GM21717 (cell line): Measurements from ENCODE around the gene CALN1.
"Not testable (repeated sequence)": the region's sequence is repeated elsewhere in the genome, so short reads cannot be mapped to it uniquely, and the experiment has no call there.

Experiments used
- ATAC-seq: cut with Tn5 transposase; IDR thresholded peaks from one replicate; pipeline ENCODE4 v1.9.1; 2021; ENCODE audit warnings: mild to moderate bottlenecking, moderate library complexity; ENCODE audit not compliant: unreplicated experiment

CALN1 gene

GRCh38 chr7:72412121-72412618 lies at the start of gene CALN1:
Gene CALN1, minus strand, starts transcription at chr7:72412338.
- ATAC-seq = not testable (repeated sequence)

- ATAC-seq = no peak
Measured at GRCh38 chr7:72453471-72453870, 41.3 kb upstream of the CALN1 start.

GRCh38 chr7:72447465-72448204 lies 35.5 kb upstream of the CALN1 start:
- ATAC-seq = no peak

GRCh38 chr7:72446591-72447462 lies 34.7 kb upstream of the CALN1 start:
- no peak for ATAC-seq

GRCh38 chr7:72446131-72446530 lies 34.0 kb upstream of the CALN1 start:
- ATAC-seq = no peak

- ATAC-seq = no peak
Measured at GRCh38 chr7:72445580-72445979, 33.4 kb upstream of the CALN1 start.

DNA sequence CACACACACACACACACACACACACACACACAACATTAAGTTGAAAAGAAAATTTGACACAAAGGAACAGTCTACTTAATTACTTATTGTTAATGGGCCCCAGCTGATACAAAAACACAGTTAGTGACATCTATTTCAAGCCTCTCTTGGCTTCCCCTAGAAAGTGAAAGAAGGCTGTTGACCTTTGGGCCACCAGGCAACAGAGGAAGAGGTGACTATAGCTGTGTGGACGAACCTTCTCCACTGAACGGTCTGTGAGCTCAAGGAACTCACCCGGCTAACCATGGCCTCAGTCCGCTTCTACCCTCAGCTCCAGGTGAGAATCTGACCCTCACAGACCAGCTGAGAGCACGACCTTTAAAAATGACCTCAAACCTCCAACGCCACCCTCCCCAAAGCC lies 32.9 kb upstream of the CALN1 start:
- no peak for ATAC-seq

GRCh38 chr7:72444026-72444776 lies 32.1 kb upstream of the CALN1 start:
- no peak for ATAC-seq

DNA sequence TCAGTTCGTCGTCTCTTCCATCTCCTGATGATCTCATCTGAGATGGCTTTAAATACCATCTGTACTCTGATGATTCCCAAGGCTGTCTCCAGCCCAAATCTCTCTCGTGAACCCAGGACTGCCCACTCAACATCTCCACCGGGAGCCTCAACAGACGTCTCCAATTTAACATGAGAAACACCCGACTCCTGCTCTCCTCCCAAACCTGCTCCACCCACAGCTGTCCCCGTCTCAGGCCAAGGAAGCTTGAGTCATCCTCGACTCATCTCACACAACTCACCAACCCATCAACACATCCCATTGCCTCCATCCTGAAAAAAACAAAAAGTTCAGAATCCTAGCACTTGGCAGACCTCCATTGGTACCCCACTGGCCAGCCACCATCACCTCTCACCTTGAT lies 29.7 kb upstream of the CALN1 start:
- no peak for ATAC-seq

GRCh38 chr7:72438491-72438890 lies 26.4 kb upstream of the CALN1 start:
- no peak for ATAC-seq

DNA sequence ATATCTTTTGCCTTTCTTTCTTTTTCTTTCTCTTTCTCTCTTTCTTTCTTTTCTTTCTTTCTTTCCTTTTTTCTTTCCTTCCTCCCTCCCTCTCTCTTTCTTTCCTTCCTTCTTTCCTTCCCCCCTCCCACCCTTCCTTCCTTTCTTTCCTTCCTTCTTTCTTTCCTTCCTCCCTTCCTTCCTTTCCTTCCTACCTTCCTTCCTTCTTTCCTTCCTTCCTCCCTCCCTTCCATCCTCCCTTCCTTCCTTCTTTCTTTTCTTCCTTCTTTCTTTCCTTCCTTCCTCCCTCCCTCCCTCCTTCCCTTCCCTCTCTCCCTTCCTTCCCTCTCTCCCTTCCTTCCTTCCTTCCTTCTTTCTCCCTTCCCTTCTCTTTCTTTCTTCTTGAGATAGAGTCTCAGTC lies 25.5 kb upstream of the CALN1 start:
- ATAC-seq = no peak

- no peak for ATAC-seq
Measured at GRCh38 chr7:72437061-72437585, 25.0 kb upstream of the CALN1 start.

DNA sequence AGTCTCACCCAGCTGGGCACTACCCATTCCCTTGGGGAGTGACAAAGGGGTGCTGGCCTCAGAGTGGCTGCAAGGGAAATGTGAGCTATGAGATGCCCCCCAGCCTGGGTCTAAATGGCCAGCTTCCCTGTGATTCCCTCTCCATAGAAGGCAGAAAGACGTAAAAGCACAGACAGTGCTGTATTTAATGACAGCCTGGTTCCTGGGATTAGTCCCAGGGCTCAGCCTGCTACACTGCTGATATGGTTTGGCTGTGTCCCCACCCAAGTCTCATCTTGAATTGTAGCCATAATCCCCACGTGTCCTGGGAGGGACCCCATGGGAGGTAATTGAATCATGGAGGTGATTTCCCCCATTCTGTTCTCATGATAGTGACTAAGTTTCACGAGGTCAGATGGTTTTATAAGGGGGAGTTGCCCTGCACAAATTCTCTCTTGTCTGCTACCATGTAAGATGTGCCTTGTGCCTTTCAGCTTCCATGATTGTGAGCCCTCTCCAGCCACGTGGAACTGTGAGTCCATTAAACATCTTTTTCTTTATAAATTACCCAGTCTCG lies 23.9 kb upstream of the CALN1 start:
- no peak for ATAC-seq

DNA sequence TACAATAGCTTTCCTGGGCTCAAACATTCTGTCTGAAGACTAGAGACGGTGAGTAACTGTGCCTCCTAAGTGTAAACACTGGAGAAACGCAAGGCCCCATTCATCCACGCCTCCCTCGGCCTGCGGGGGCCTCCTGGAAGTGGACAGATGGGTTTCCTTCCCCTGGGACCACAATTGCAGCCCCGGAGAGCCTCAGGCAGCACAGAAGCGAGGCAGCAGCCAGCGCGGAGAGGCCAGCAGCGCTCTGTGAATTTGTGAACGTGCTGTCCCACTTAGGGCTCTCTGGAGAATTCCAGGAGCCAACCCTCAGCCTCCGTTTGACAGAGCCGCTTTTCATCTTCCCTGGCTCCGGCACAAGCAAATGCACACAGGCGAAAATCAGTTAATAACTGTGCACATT lies 23.2 kb upstream of the CALN1 start:
- no peak for ATAC-seq

DNA sequence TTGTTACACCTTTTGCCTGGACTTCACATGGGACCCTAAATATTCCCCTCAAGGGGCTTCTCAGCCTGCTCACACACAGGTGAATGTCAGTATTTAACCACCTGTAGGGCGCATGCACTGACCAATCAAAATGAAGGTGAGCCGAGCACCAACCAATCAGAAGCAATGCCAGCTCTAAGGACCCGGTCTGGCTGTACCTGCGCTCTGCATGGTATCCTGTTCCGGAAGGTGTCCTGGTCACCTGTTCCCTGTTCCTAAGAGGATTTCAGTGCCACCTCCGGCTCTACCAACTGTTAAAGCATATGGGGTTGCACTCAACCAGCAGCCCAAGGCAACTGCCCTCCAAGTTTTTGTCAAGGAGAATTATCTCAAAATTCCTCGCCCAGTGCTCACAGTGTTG lies 18.4 kb upstream of the CALN1 start:
- no peak for ATAC-seq

DNA sequence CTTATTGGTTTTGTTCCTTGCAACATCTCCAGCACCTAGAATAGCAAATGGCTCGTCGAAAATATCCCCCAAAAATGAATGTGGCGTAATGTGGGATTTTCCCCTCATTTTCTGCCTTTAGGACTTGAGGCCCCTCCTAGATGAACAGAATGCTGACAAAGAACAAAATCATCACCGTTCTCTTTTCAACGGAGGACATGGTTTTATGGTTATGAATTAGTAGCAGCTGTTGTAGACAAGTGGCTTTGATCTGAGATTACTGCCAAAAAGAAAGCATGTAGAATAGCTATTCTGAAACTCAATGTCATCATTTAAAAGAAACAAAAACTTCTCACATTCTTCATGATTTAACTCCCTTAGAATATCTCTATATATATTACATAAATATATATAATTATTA lies 17.2 kb upstream of the CALN1 start:
- ATAC-seq = no peak

DNA sequence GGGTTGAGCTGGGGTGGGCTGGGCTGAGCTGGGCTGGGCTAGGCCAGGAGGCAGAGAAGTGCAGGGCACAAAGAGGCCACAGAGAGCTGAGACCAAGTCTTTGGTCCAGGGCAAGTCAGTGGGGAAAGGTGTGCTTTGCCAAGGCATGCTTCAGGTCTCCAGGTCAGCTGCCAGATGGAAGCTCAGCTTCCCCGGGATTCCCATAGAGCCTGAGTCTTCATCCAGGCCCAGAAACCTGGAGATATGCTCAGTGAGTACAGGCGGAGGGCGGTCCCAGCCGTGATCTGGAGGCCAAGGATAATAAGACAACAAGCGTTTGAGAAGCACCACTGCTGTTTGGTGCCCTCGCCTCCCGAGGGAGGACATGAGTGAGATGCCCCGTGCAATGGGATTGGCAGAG lies 4.7 kb upstream of the CALN1 start:
- no peak for ATAC-seq

DNA sequence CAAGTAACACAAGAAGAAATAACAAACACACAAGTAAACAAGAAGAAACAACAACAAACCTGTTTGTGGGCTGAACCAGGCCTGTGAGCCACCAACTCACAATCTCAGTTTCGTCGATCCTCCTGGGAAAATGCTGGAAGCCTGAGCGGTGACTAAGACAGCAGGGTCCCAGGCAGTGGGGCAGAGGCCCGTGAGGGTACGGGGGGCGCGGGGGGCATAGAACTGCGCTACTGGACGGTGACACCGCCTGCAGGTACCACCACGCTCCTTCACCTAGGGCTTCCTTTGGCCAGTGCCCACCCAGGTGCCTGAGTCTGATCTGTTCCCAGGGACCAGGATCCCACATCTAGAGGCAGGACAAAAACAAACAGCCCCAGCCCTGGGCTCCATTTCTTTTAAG lies 3.4 kb upstream of the CALN1 start:
- ATAC-seq = no peak

DNA sequence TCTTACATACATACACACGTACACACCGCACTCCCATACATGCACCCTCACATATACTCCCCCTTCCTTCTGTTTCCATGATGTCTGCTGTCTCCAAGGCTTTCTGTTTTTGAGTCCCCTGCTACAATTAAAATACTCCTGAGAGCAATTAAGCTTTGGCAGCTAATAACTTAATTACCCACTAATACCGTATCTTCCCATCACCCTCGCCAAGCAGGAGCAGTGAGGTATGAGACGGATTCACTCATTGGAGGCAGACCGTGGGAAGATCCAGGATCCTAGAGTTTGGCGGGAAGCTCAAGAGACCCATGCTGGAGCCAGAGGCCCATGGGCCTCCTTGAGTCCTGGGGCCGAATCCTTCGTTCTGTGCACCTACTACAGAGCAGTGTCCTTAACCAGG lies 1.7 kb upstream of the CALN1 start:
- no peak for ATAC-seq

DNA sequence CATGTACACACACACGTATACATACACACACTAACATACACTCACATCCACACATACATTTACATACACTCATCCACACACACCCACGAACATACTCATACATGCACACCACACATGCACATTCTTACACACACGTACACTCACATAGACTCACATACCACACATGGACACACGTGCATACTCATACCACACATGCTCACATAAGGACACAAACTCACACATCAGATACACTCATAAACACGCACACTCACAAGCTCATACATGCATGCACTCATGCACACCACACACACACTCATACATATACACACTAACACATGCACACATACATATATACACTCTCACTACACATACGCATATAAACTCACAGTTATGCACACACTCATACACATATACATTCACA lies 1.2 kb upstream of the CALN1 start:
- no peak for ATAC-seq

DNA sequence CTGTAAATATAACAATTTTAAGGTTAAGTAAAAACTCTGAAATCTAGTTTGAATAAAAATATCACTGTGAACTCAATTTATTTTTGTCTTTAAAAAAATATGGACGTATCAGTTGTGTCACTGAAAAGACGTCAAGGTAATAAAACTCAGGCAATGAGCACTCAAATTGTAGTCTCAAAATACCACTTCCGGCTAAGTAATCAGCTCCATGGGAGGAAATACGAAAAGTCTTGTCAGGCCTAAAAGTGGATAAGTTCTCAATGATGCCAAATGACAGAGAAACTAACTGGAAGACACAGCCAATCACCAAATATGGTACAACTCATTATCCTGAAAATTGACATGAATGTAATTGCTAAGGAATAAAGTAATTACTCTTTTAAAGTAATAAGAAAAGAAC lies 719 bp downstream of the CALN1 start:
- ATAC-seq = no peak
